Hematopoietic multipotent progenitor cell treated with erythropoietin and hydrocortisone succinate and interleukin-3 and kit ligand, for 15 days (in vitro differentiated cells): ENCODE data around the gene GPC3.
"Not testable (repeated sequence)": the region's sequence is repeated elsewhere in the genome, so short reads cannot be mapped to it uniquely, and the experiment has no call there.

Experiments
- DNase-seq: peaks from one replicate; pipeline ENCODE4 v3.0.0-alpha.2; 2015; ENCODE audit warnings: low spot score

GPC3 gene

DNA sequence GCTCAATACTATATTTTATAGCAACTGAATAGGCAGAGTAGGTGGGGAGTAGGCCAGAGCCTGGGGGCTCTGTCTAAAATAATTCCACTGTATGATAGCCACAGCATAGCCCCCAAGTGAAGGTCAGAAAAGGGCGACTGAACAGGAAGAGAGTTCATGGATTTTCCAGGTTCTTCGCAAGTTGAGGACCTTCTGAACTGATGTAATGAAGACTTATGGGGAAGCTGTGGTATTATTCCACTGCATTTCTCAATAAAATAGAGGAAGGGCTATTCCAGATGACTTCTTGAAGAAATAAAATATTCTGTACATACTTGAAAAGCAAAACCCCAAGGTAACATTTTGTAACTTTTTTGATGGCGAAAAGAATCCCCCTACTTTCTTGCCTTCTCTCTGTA is 338.7 kb downstream of the GPC3 start:
- no peak for DNase-seq

DNA sequence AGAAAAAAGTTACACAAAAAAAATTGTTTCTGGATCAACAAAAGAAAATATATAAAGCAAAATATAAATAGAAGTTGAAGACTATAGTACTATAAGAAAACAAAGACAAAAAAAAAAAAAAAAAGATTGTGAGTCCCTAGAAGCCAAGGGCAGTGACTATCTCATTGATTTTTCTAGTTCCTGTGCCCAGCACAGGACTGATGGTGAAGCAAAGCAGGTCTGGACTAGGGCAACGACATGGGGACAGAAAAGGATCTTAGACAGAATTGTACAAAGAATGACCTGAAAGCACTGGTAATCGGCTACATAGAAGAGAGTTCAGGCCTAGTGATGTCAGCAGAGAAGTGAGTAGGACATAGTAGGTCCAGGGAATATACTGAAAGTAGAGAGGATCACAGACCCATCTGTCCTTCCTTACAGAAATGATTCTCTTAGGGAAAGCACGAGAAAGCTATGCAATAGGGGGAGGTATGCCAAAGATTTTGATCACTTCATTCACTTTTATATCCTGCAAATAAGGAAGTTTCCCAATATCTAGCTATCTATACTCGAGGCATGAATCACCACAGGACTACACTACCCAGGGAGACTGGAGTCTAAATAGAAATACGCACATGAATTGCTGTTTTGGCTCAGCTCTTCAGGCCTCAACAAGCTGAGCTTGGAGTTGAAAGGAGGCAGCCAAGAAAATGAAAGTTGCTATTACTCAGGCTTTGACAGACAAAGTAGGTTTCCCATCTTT is 339.2 kb downstream of the GPC3 start:
- no peak for DNase-seq

DNA sequence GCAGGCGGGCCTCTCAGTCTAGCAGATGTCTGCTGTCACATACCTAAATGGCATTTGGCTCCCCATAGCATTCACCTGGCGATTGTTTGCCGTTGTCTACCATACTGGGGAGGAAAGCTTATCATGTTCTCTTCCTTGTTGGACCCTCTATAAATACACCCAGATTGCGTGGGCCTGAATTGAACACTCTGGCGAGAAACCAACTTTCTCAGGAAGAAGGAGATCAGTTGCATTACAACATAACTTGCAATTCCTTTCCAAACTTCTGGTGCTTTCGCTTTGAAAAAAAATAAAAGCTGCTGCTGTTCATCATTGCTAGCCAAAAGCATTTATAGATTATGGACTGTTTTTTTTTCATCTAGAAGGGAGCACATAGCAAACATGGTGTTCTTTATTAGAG is 340.1 kb downstream of the GPC3 start:
- DNase-seq: no peak

- DNase-seq: no peak
These were observed 345.0 kb downstream of the GPC3 start for GRCh38 chrX:133640161-133641015.

DNA sequence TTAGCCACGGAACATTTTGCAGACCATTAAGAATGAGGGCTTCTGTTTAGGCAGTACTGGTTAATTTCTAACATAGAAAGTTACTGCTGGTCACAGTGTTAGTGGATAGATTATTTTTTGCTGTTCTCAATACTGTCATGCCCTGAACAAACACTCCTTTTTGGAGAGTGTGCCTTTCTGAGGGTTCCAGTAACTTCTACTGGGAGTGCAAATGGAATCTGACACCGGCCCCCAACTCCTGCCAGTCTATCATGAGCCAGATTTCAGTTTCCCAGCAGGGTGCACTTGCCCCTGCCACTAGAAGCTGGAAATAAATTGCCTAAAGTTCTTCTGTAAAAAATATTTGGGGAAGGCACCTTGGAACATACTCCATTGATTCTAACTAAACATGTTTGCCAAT is 345.7 kb downstream of the GPC3 start:
- no peak for DNase-seq

DNA sequence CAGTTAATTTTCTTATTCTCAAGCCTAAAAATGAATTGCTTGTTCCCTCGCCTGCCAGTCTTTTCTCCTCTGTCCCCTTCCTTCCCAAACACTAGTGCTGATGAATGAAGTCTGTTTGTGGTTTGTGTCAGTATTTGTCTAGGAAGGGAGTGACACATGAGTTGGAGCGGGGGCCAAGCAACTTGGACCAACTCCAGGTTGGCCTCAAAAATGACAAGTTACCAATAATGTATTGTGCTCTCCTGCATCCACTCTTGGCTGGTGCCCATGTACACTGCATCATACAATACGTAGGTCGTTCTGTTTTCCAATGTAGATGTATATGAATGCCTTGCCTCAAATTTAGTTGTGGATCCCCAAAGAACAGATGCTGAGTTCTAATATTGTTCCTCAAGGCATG is 347.1 kb downstream of the GPC3 start:
- DNase-seq: no peak

DNA sequence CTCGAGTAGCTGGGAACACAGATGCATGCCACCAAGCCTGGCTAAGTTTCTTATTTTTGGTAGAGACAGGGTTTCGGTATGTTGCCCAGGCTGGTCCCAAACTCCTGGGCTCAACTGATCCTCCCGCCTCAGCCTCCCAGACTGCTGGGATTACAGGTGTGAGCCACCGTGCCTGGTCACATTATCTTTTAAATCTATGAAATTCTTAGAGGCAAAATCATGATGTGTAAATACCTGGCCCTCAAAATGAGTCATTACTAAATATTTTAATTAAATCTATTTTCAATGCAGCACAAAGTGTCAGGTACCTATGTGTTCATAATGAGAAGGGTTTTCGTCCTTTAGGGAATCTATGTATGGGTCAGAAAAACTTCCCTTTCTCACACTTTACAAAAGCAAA is 347.6 kb downstream of the GPC3 start:
- DNase-seq: no peak

- no peak for DNase-seq
These were observed 349.4 kb downstream of the GPC3 start for GRCh38 chrX:133636009-133636408.

DNA sequence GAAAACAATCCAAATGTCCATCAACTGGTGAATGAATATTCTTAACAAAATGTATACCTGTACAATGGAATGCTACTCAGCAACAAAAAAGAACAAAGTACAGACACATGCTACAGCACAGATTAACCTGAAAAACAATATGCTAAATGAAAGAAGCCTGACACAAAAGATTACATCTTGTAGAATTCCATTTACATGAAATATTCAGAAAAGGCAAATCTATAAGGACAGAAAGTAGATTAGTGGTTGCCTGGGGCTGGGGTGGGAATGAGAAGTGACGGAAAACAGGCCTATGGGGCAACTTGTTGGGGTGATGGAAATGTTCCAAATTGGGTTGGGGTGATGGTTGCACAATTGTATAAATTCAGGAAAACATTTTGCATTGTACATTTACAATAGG is 351.0 kb downstream of the GPC3 start:
- no peak for DNase-seq

GRCh38 chrX:133633950-133634349 is 351.4 kb downstream of the GPC3 start:
- no peak for DNase-seq

DNA sequence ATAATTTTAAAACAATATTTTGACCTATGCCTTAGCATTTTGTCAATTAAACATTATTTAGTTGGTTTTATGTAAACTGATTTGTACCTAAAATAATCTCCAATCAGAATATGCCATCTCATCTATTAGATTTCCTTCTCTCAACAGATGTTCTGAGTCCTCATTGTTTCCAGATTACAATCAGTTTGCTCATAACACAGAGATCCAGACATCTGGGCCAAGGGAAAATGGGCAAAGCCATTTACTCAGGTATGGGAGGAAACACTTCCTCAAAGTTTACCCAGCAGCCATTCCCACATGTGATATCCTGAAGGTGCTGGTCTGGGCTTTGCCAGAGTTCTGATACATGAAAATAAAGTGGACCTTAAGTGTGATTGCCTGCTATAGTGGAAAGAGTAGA is 352.2 kb downstream of the GPC3 start:
- DNase-seq: no peak

DNA sequence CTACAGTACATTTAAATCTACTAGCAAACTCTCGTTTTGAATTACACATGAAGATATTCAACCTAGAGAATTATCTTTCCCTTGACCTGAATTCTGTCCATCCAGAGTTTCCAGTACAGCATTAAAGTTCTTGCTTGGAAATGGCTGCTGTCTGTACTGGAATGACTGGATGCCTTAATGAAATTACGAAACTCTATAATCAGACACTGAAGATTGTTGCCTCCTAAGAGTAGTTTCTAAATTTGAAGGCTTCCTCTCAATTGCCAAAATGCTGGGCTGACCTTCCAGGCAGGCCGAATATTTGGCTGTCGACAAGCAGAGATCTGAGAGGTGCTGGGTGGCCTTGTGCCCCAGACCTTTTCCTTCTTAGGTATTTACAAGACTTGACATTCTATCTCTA is 355.0 kb downstream of the GPC3 start:
- DNase-seq: no peak

GRCh38 chrX:133627673-133628072 is 357.7 kb downstream of the GPC3 start:
- no peak for DNase-seq

- DNase-seq: not testable (repeated sequence)
These were observed 364.0 kb downstream of the GPC3 start for GRCh38 chrX:133621384-133621783.

GRCh38 chrX:133611676-133612075 is 373.7 kb downstream of the GPC3 start:
- no peak for DNase-seq

GRCh38 chrX:133610056-133610455 is 375.3 kb downstream of the GPC3 start:
- DNase-seq: no peak

- no peak for DNase-seq
These were observed 376.2 kb downstream of the GPC3 start for GRCh38 chrX:133609166-133609565.

GRCh38 chrX:133608406-133608805 is 377.0 kb downstream of the GPC3 start:
- DNase-seq: no peak

DNA sequence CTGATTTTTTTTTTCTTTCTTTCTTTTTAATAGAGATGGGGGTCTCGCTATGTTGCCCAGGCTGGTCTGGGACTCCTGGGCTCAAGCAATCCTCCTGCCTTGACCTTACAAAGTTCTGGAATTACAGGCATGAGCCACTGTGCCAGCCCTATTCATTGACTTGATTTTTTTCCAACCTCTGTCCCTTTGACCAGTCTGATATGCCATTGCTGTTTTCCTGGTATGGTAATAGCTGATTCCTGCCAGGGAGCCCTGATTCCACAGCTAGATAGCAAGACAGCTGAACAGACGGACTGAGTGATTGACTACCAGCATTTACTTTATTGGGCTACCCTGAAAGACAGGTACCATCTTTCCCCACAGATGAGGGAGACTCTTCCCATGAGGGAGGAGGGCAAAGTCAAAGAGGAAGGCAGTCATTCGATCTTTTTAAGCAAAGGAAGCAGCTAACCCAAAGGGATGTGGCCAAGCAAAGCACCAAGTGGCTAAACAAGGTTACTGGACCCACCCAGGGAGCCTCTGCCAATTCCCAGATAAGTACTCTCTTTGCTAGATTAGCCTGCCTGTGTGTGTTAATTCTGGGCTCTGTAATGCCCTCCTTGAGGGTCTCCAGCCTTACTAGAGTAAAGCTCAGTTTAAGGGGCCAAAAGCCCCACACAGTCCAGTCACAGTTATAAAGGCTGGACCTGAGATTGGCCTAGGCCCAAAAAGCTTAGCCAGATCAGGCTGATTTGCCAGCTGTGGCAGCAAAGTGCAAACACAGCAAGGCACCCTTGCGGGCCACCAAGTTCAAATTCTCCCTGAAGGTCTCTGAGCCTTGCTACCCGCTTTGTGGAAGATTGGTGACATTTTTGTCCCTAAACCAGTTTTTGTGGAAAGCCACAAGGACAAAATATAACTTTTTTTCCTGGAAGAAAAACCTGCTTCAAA is 377.7 kb downstream of the GPC3 start:
- DNase-seq: no peak

DNA sequence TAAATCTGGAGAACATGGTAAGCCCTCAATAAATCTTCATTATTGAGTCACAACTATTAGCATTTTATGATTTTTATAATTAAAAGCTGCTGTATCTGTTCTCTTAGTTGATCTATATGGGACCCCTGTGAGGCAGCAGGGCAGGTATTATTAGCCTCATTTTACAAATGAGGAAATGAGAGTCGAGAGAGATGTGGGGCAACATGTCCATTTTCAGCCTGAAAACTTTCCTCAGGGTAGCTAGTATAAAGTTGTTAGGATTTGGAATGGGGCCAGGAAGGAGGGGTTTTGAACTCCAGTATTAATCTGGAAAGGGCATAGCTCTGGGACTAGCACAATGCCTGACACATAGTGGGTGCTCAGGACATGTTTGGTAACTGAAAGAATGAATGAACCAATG is 378.4 kb downstream of the GPC3 start:
- DNase-seq: no peak

GRCh38 chrX:133604801-133605200 is 380.6 kb downstream of the GPC3 start:
- no peak for DNase-seq

DNA sequence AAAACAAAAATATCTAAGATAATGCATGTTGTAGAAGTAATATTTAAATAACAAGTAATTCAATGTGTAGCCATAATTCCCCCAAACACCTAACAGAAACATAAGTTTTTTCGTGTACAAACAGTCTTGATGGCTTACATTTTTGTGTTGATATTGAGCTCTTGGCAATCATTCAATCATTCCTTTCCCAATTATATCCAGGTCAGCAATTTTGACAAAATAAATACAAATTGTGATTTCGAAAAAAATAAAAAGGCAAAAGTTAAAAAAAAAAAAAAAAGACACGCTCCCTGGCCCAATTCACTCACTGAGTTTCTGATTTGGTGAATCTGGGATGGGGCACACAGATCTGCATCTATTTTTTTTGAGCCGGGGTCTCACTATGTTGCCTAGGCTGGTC is 382.5 kb downstream of the GPC3 start:
- DNase-seq: no peak
